HL-60 (cell line): ENCODE data around the gene METTL15.

Source experiments
- GABPA ChIP-seq: IDR thresholded peaks from 2 replicates; pipeline ENCODE4 v1.6.1; 2012; ENCODE audit warnings: low read depth
- POLR2AphosphoS5 ChIP-seq: IDR thresholded peaks from 2 replicates; pipeline ENCODE4 v1.6.1; 2012; ENCODE audit warnings: low read depth
- SPI1 ChIP-seq: IDR thresholded peaks from 2 replicates; pipeline ENCODE4 v1.6.1; 2012; ENCODE audit warnings: low read depth, mild to moderate bottlenecking, borderline replicate concordance
- TF ChIP-seq, protein P1 (sequence below): IDR thresholded peaks from one replicate; pipeline ENCODE4 v1.5.1; 2011; ENCODE audit warnings: low read length, control low read depth, inconsistent platforms; ENCODE audit not compliant: insufficient read depth
- TF ChIP-seq, protein P2 (sequence below): IDR thresholded peaks from 2 replicates; pipeline ENCODE4 v1.6.1; 2012; ENCODE audit warnings: low read depth; ENCODE audit not compliant: insufficient replicate concordance

DNA sequence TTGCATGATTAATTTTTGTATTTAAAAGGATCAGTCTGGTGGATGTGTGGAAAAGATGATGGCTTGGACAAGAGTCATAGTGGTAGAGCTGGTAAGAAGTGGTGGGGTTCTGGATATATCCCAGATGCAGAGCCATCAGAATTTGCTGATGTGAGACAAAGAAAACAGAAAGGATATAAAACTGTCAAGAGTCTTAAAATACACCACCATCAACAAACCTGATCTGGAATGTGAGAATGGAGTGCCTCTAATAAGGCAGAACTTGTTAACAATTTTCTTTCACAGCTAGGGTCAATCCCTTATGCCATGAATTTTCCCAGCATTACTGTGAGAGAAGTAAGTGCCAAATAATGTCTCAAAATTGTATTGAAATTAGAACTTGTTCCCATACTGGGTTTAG, 215.4 kb downstream of the METTL15 start:
- TF ChIP-seq, protein P1, sequence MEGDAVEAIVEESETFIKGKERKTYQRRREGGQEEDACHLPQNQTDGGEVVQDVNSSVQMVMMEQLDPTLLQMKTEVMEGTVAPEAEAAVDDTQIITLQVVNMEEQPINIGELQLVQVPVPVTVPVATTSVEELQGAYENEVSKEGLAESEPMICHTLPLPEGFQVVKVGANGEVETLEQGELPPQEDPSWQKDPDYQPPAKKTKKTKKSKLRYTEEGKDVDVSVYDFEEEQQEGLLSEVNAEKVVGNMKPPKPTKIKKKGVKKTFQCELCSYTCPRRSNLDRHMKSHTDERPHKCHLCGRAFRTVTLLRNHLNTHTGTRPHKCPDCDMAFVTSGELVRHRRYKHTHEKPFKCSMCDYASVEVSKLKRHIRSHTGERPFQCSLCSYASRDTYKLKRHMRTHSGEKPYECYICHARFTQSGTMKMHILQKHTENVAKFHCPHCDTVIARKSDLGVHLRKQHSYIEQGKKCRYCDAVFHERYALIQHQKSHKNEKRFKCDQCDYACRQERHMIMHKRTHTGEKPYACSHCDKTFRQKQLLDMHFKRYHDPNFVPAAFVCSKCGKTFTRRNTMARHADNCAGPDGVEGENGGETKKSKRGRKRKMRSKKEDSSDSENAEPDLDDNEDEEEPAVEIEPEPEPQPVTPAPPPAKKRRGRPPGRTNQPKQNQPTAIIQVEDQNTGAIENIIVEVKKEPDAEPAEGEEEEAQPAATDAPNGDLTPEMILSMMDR, result no peak
- no peak for TF ChIP-seq POLR2AphosphoS5
- TF ChIP-seq, protein P2, sequence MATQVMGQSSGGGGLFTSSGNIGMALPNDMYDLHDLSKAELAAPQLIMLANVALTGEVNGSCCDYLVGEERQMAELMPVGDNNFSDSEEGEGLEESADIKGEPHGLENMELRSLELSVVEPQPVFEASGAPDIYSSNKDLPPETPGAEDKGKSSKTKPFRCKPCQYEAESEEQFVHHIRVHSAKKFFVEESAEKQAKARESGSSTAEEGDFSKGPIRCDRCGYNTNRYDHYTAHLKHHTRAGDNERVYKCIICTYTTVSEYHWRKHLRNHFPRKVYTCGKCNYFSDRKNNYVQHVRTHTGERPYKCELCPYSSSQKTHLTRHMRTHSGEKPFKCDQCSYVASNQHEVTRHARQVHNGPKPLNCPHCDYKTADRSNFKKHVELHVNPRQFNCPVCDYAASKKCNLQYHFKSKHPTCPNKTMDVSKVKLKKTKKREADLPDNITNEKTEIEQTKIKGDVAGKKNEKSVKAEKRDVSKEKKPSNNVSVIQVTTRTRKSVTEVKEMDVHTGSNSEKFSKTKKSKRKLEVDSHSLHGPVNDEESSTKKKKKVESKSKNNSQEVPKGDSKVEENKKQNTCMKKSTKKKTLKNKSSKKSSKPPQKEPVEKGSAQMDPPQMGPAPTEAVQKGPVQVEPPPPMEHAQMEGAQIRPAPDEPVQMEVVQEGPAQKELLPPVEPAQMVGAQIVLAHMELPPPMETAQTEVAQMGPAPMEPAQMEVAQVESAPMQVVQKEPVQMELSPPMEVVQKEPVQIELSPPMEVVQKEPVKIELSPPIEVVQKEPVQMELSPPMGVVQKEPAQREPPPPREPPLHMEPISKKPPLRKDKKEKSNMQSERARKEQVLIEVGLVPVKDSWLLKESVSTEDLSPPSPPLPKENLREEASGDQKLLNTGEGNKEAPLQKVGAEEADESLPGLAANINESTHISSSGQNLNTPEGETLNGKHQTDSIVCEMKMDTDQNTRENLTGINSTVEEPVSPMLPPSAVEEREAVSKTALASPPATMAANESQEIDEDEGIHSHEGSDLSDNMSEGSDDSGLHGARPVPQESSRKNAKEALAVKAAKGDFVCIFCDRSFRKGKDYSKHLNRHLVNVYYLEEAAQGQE, result no peak
- TF ChIP-seq SPI1, result no peak
- no peak for TF ChIP-seq GABPA
